DND-41 (cell line): ENCODE results near the gene KCNN3.

Source experiments
- ATAC-seq: fragments of 200-7000 bp; cut with Tn5 transposase; 3 replicates; pipeline ENCODE4 v1.9.1; 2021; ENCODE audit warnings: low read depth; ENCODE audit not compliant: insufficient read depth
- DNase-seq: peaks from one replicate; pipeline ENCODE4 v3.0.0-alpha.2; 2020
- H2AFZ ChIP-seq: 2 replicates; pipeline ENCODE4 v1.6.0; 2012; ENCODE audit warnings: low read depth, low read length
- H3K27ac ChIP-seq: 2 replicates; pipeline ENCODE4 v1.5.1; 2012; ENCODE audit warnings: low read length, inconsistent platforms
- H3K27me3 ChIP-seq: fragments of 200-600 bp; sonication (generic); 2 replicates; pipeline ENCODE4 v1.6.0; 2012; ENCODE audit warnings: low read length, mild to moderate bottlenecking, inconsistent platforms; ENCODE audit not compliant: insufficient read depth, poor library complexity
- H3K36me3 ChIP-seq: 2 replicates; pipeline ENCODE4 v1.5.1; 2012; ENCODE audit warnings: low read length, inconsistent platforms; ENCODE audit not compliant: insufficient read depth
- H3K4me1 ChIP-seq: 2 replicates; pipeline ENCODE4 v1.5.1; 2012; ENCODE audit warnings: mild to moderate bottlenecking, low read length; ENCODE audit not compliant: insufficient read depth
- H3K4me2 ChIP-seq: 2 replicates; pipeline ENCODE4 v1.6.0; 2012; ENCODE audit warnings: mild to moderate bottlenecking, moderate library complexity, low read length, inconsistent platforms; ENCODE audit not compliant: insufficient read depth
- H3K4me3 ChIP-seq, 2 experiments: fragments of 200-600 bp in 1 of 2; shearing (Covaris generic) in 1 of 2; 2 replicates each; pipeline ENCODE4 v1.5.1; 2012 to 2016; ENCODE audit warnings: inconsistent platforms in 2 of 2, low read length in 2 of 2, mild to moderate bottlenecking in 2 of 2, low read depth in 1 of 2, moderate library complexity in 1 of 2
- H3K79me2 ChIP-seq: 2 replicates; pipeline ENCODE4 v1.6.0; 2012; ENCODE audit warnings: low read length, inconsistent platforms; ENCODE audit not compliant: insufficient read depth
- H3K9ac ChIP-seq: 2 replicates; pipeline ENCODE4 v1.6.0; 2012; ENCODE audit warnings: low read depth, mild to moderate bottlenecking, inconsistent platforms, low read length, moderate library complexity
- H3K9me3 ChIP-seq: 2 replicates; pipeline ENCODE4 v1.5.1; 2012; ENCODE audit warnings: low read length, moderate library complexity, mild to moderate bottlenecking, inconsistent platforms; ENCODE audit not compliant: insufficient read depth, severe bottlenecking
- H4K20me1 ChIP-seq: 2 replicates; pipeline ENCODE4 v1.6.0; 2012; ENCODE audit warnings: low read length; ENCODE audit not compliant: insufficient read depth
- CTCF ChIP-seq: IDR thresholded peaks from 2 replicates; pipeline ENCODE4 v1.5.1; 2012; ENCODE audit warnings: borderline replicate concordance, low read length, moderate library complexity, mild to moderate bottlenecking; ENCODE audit not compliant: poor library complexity, severe bottlenecking; ENCODE audit errors: extremely low read depth
- EZH2 ChIP-seq: IDR thresholded peaks from 3 replicates; pipeline ENCODE4 v1.6.1; 2012; ENCODE audit warnings: borderline replicate concordance, low read depth, mild to moderate bottlenecking, moderate library complexity, low read length, inconsistent platforms; ENCODE audit not compliant: severe bottlenecking

KCNN3 gene

GRCh38 chr1:154818911-154819310 lies 51.2 kb downstream of the KCNN3 start:
- Histone ChIP-seq H4K20me1 (no peaks in the 10 kb centered on the region; the same call in 1 of the 2 replicates), H3K9me3 (no peaks in the 10 kb centered on the region), H3K4me1 (no peaks in the 10 kb centered on the region), H3K36me3 (no peaks in the 10 kb centered on the region), H3K79me2 (no peaks in the 10 kb centered on the region), H2AFZ (no peak overlapping the region), H3K9ac (no peak overlapping the region), H3K4me2 (no peak overlapping the region), H3K27ac (no peak overlapping the region), H3K4me3 (no peak overlapping the region), H3K27me3 (peaks cover 7% of the 10 kb centered on the region)
- no peak for ATAC-seq
- TF ChIP-seq CTCF (no peak), EZH2 (no peak)
- no peak for DNase-seq

GRCh38 chr1:154816937-154817336 lies 53.1 kb downstream of the KCNN3 start:
- Histone ChIP-seq H3K79me2 (no peaks in the 10 kb centered on the region), H3K9me3 (no peaks in the 10 kb centered on the region), H3K4me1 (no peaks in the 10 kb centered on the region), H3K4me3 (no peak overlapping the region), H3K27ac (no peak overlapping the region), H2AFZ (no peak overlapping the region), H3K27me3 (no peaks in the 10 kb centered on the region), H3K4me2 (no peak overlapping the region), H4K20me1 (no peaks in the 10 kb centered on the region; the same call in 1 of the 2 replicates), H3K9ac (no peak overlapping the region), H3K36me3 (no peaks in the 10 kb centered on the region)
- no peak for TF ChIP-seq EZH2
- no peak for TF ChIP-seq CTCF
- DNase-seq (no peak), ATAC-seq (no peak)

DNA sequence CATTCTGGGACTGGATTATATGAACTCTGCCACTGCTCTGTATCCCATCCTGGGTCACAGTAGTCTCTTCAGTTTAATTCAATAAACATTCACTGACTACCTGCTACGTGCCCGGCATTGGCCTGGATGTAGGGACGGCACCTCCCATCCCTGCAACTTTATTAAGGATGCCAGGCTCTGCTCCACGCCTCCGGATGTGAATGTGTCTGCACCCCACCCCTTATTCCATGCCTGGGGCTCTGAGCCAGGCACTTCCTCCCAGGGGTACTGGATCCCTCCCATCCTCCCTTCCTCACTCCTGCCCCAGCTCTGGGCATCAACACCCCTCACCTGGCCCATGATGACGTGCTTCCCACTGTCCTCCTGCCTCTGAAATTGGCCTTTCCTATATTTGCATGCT lies 53.7 kb downstream of the KCNN3 start:
- no peak for TF ChIP-seq CTCF
- no peak for TF ChIP-seq EZH2
- Histone ChIP-seq H3K4me3 (no peak overlapping the region), H3K4me2 (no peak overlapping the region), H3K36me3 (no peaks in the 10 kb centered on the region), H3K27me3 (no peaks in the 10 kb centered on the region), H3K9me3 (no peaks in the 10 kb centered on the region), H3K9ac (no peak overlapping the region), H3K4me1 (no peaks in the 10 kb centered on the region), H3K79me2 (no peaks in the 10 kb centered on the region), H3K27ac (no peak overlapping the region), H4K20me1 (no peaks in the 10 kb centered on the region; the same call in 1 of the 2 replicates), H2AFZ (no peak overlapping the region)
- DNase-seq (no peak), ATAC-seq (no peak)

- Histone ChIP-seq H3K79me2 (no peaks in the 10 kb centered on the region), H3K4me2 (no peak overlapping the region), H3K4me1 (no peaks in the 10 kb centered on the region), H3K9ac (no peak overlapping the region), H3K27me3 (peaks cover 4% of the 10 kb centered on the region), H3K27ac (no peak overlapping the region), H3K4me3 (no peak overlapping the region), H2AFZ (no peak overlapping the region), H3K9me3 (no peaks in the 10 kb centered on the region), H4K20me1 (peaks cover 5% of the 10 kb centered on the region; the same call in 1 of the 2 replicates), H3K36me3 (no peaks in the 10 kb centered on the region)
- ATAC-seq (no peak), DNase-seq (no peak)
- TF ChIP-seq EZH2 (no peak), CTCF (no peak)
These were observed 56.1 kb downstream of the KCNN3 start for GRCh38 chr1:154813846-154814505.
